Cardiac septum (tissue), 1 donor: ENCODE results near the gene MLF1. TPM values are rescaled to one million over a fixed set of nuclear protein-coding genes. Genes with fewer than 3 reads are reported as not detected.
"Not testable (repeated sequence)": the region's sequence is repeated elsewhere in the genome, so short reads cannot be mapped to it uniquely, and the experiment has no call there.

Experiments
- DNase-seq: peaks from one replicate; pipeline ENCODE4 v3.0.0-alpha.2; 2020; ENCODE audit warnings: low spot score
- intact Hi-C: fragments of 100-400 bp; cut with DNase I; formaldehyde crosslinking; loops from one replicate; pipeline ENCODE4 v1.14.0; 2022
- long read RNA-seq: library from polyadenylated mRNA; unstranded; transcript quantifications from one replicate; pipeline ENCODE4 v2.0.0, GENCODE V29; 2021
- total RNA-seq: library from RNA; stranded (reverse); fragmentation: NEBNext Ultra II Directional; extraction: Animal tissue kit (Norgen Biotek cat#: 25700); gene quantifications from one replicate; pipeline ENCODE4 v1.2.1, GENCODE V29; 2021
- donor health status: DM: no; HTN: no; CAD: no.

MLF1 gene
- 79.2 TPM for total RNA-seq
- long read RNA-seq, transcript MLF1-201 (7 exons, 2,203 nt), result major isoform, 20 of 134 reads
- long read RNA-seq, transcript MLF1-217 (8 exons, 2,290 nt), result minor isoform, 18 of 134 reads
- long read RNA-seq, transcript MLF1-206 (9 exons, 1,266 nt), result minor isoform, 12 of 134 reads
- long read RNA-seq, transcript MLF1-202 (7 exons, 2,222 nt), result minor isoform, 9 of 134 reads
- long read RNA-seq, partial matches to known transcripts, result 6 of 134 reads
- long read RNA-seq, other reads (novel, unspliced or antisense), result 61 of 134 reads

DNA sequence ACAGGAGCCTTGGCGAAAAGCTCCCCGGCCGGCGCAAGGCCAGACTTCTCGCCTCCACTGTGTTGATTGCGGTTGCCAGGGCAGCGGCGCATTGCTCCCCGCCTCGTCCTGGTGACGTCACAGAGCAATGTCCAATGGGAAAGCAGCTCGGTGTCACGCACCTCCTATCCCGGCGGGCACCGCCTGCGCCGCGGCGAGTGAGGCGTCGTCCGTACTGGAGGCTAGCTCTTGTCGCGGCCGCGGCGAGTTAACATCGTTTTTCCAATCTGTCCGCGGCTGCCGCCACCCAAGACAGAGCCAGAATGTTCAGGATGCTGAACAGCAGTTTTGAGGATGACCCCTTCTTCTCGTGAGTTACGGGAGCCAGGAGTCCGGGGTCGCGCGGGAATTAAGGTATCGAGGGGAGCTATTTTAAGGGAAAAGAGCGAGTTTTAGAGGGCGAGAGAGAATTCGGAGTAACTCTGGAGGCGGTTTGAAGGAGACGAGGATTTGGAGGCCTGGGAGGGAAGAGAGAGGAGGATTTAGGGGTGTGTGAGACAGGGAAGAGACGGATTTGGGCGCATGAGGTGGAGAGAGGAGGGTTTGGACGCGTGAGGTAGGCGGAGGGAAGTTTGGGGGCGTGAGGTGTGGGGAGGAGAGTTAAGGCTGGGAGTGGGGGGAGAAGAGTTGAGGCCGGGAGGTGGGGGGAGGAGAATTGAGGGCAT, at the start of gene MLF1:
TSS of gene MLF1 (plus strand) at position 196 of the 704 bp plus-strand sequence. CDS start at position 303, 107 bp downstream.
- DNase-seq, result peak; percentile 98
- intact Hi-C loops, result loop anchor here (10.0 kb wide), 1 partner anchor 74 kb away; the partner anchor contains the start of gene GFM1

- intact Hi-C loops, result no loop called here
- no peak for DNase-seq
These were observed 48.5 kb upstream of the MLF1 start for GRCh38 chr3:158522221-158523136.

GRCh38 chr3:158528076-158528674, 42.8 kb upstream of the MLF1 start:
- intact Hi-C loops, result no loop called here
- no peak for DNase-seq

GRCh38 chr3:158531334-158531733, 39.7 kb upstream of the MLF1 start:
- no peak for DNase-seq
- intact Hi-C loops, result loop anchor here (2.0 to 10.0 kb wide), 2 partner anchors 113 to 913 kb away; partner anchors contain the start of gene GFM1

- DNase-seq, result no peak
- intact Hi-C loops, result loop anchor here (10.0 kb wide), 1 partner anchor 113 kb away; the partner anchor contains the start of gene GFM1
These were observed 38.8 kb upstream of the MLF1 start for GRCh38 chr3:158532099-158532734.

GRCh38 chr3:158535918-158536317, 35.1 kb upstream of the MLF1 start:
- intact Hi-C loops, result loop anchor here (10.0 kb wide), 1 partner anchor 109 kb away; the partner anchor contains the start of gene GFM1
- DNase-seq, result no peak

GRCh38 chr3:158539414-158540014, 31.5 kb upstream of the MLF1 start:
- intact Hi-C loops, result loop anchor here (10.0 kb wide), 2 partner anchors 105 to 255 kb away; partner anchors contain the start of gene GFM1
- no peak for DNase-seq

DNA sequence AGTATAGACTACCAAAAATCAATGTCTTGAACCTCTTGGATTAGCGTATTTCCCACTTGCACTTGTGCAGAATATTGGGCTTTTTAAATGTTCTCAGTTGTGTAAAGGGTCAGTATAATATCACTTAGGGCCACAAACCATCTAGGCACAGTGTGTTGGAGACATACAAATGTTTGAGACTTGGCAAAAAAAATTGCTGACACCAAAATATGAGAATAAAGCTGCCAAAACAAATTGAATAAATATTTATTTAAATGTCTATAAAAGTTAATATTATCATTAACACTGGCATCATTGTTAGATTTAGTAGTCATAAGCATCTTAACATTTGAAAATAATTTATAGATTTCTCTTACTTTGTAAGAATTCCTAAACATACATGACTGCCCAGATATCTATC, 30.9 kb upstream of the MLF1 start:
- DNase-seq, result no peak
- intact Hi-C loops, result loop anchor here (10.0 kb wide), 1 partner anchor 255 kb away; no protein-coding TSS in a partner anchor

DNA sequence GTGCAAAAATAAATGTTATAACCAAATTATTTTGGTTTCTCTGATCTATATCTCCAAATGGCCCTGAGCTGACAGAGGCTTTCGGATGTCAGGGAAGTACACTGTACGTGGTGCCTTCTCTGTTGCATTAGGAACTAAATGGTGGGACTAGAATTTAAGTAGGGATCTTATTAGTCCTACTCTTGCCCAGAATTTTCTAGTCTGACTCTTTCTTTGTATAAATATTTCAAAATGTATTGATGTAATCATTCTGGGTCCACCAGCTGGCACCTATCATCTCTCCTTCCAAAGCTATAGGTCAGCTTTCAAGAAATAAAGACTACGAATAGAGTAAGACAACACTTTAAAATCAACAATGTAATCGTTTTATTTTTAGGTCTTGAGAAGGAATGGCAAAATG, 22.3 kb upstream of the MLF1 start:
- intact Hi-C loops, result loop anchor here (10.0 kb wide), 1 partner anchor 246 kb away; no protein-coding TSS in a partner anchor

DNA sequence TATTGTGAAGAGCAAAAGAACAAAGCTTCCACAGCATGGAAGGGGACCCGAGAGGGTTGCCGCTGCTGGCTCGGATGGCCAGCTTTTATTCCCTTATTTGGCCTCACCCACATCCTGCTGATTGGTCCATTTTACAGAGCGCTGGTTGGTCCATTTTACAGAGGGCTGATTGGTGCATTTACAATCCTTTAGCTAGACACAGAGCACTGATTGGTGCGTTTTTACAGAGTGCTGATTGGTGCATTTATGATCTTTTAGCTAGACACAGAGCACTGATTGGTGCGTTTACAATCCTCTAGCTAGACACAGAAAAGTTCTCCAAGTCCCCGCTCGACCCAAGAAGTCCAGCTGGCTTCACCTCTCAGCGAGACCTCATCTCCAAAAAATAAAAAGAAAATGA, 21.1 kb upstream of the MLF1 start:
- intact Hi-C loops, result loop anchor here (10.0 kb wide), 1 partner anchor 245 kb away; no protein-coding TSS in a partner anchor
- not testable (repeated sequence) for DNase-seq

More for the DNA sequence above, 22.3 kb upstream of the MLF1 start:
- DNase-seq, result no peak

GRCh38 chr3:158552124-158552523, 18.9 kb upstream of the MLF1 start:
- no peak for DNase-seq
- intact Hi-C loops, result no loop called here

DNA sequence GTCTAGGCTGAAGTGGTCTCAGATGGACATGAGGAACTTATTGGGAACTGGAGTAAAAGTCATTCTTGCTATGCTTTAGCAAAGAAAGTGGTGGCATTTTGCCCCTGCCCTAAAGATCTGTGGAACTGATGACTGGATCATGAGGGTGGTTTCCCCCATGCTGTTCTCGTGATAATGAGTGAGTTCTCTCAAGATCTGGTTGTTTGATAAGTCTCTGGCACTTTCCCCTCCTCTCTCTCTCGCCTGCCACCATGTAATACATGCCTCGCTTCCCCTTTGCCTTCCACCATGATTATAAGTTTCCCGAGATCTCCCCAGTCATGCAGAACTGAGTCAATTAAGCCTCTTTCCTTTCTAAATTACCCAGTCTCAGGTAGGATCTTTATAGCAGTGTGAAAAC, 11.5 kb upstream of the MLF1 start:
- DNase-seq, result no peak
- intact Hi-C loops, result no loop called here

- DNase-seq, result no peak
- intact Hi-C loops, result no loop called here
These were observed 10.0 kb upstream of the MLF1 start for GRCh38 chr3:158560979-158561378.

- intact Hi-C loops, result no loop called here
- no peak for DNase-seq
These were observed 8.3 kb upstream of the MLF1 start for GRCh38 chr3:158562674-158563073.

DNA sequence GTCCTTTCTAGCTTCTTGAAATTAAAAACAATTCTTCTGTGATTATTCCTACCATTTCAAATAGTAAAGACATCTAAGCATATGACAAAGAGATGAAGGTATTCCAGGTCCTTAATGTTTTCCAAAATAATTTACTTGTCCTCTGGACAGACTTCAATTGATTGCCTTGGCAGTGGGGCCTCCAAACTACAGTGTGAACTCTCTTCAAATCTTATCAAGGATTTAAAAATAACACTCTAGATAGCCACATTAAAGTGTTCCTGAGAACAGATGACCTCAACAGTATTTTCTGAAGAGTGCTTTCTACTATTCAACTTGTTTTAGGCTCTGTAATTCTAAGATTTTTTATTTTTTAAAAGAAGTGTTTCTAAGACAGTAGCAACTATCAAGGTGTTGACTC, 7.9 kb upstream of the MLF1 start:
- intact Hi-C loops, result no loop called here
- DNase-seq, result no peak

DNA sequence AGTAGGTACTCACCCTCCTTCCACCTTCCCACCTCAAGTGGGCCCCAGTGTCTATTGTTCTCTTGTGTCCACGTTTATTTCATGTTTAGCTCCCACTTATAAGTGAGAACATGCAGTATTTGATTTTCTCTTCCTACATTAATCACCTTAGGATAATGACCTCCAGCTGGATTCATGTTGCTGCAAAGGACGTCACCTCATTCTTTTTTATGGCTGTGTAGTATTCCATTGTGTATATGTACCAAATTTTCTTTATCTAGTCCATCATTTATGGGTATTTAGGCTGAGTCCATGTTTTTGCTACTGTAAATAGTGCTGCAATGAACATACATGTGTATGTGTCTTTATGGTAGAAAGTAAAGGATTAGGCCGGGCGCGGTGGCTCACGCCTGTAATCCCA, 5.9 kb upstream of the MLF1 start:
- intact Hi-C loops, result no loop called here
- no peak for DNase-seq

GRCh38 chr3:158568784-158569183, 2.2 kb upstream of the MLF1 start:
- no peak for DNase-seq
- intact Hi-C loops, result no loop called here

DNA sequence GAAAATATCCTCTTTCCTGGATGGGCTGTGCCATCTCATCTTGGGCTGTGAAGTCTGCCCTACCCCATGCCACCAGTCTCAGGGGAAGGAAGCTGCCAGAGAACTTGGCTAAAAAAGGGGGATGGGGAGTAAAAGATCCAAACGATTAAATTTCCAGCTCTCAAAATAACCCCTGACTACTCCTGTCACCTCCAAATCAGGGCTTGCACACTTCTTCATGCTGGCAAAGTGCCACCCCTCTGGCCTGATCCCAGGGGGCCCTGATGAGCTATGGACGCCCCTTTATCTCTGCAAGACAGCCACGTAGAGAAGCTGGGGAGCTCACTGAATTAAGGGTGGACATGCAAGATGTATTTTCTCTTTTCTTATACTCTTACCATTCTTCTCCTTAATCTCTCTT, 1.2 kb upstream of the MLF1 start:
- DNase-seq, result no peak
- intact Hi-C loops, result loop anchor here (10.0 kb wide), 1 partner anchor 75 kb away; the partner anchor contains the start of gene GFM1
